ENCODE results near the gene KRT2. TPM values are rescaled to one million over a fixed set of nuclear protein-coding genes. Genes with fewer than 3 reads are reported as not detected.

KRT2 gene
- total and polyA plus RNA-seq, 2 of the 4 experiments (the other 2 are of a cell fraction): not detected

DNA sequence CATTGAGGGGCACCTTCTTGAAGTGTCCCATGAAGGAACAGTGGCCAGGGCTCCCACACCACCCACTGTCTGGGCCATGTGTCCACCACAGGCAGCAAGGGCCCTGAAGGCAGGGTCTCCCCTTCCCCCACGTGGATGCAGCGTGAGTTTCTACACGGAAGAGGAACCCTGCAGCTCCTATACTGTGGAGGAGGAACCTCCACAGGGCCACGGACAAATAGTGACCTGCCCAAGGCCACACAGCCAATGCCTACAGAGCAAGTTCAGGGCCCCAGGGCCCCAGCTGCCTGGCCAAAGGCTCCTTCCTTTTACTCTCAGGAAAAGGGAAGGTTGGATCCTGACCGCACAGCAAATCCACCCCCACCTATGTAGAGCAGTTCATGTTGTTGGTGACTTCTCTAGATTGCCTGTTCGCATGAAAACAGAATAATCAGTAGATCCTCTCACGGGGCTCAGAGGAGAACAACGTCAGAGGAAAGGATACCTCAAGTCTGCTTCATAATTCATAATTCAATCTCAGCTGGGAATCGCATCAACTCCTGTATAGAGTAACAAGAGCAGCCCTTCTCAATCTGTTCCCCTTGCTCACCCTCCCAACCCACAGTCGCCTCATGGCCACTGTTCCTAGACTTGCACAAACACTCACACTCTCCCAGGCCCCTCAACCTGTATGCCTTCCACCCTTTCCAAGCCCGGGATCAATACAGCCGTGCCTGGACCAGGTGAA, 22.6 kb downstream of the KRT2 start:
- no peaks in the 10 kb centered on the region for H3K36me3 ChIP-seq (ENCODE audit: control insufficient read depth, insufficient read depth, low read length)
- no peak overlapping the region for H3K14ac ChIP-seq (replicated peaks; ENCODE audit: low read depth, low read length)
- ChIA-PET POLR2A (ENCODE audit: unreplicated experiment) (no interaction called here), CTCF (no interaction called here)
- no peak overlapping the region for H2BK120ac ChIP-seq (ENCODE audit: low read depth, low read length)
- H3K4me2 ChIP-seq (ENCODE audit: low read depth, low read length): no peak overlapping the region
- no peak overlapping the region for H4K91ac ChIP-seq (ENCODE audit: insufficient read depth, low read depth, low read length)
- no peak overlapping the region for H3K23ac ChIP-seq (ENCODE audit: low read depth, low read length)
- dilution Hi-C loops (cut with HindIII; ENCODE audit: low sequenced_read_pairs, unreplicated experiment): no loop called here
- H3K27me3 ChIP-seq (ENCODE audit: control insufficient read depth, insufficient read depth, low read length): peaks cover 10% of the 10 kb centered on the region
- no peaks in the 10 kb centered on the region; the same call in 1 of the 2 replicates for H4K20me1 ChIP-seq (ENCODE audit: insufficient read depth, low read length)
- H2AFZ ChIP-seq (replicated peaks; ENCODE audit: low read length, poor library complexity): no peak overlapping the region
- H4K5ac ChIP-seq (ENCODE audit: low read depth, low read length): no peak overlapping the region
- no peaks in the 10 kb centered on the region for H3K79me1 ChIP-seq (ENCODE audit: low read depth in 1 of 2, low read length in 2 of 2)
- no peak overlapping the region for H3K4ac ChIP-seq (ENCODE audit: low read depth, low read length)
- H4K8ac ChIP-seq (ENCODE audit: low read depth in 2 of 2, low read length in 2 of 2): no peak overlapping the region
- no peak overlapping the region for H3K18ac ChIP-seq (ENCODE audit: low read depth, low read length)
- 51% methylated on average over 4 of the region's 12 CpGs; no CpG with 5 or more reads in 1 of the 2 experiments for WGBS, 2 experiments (ENCODE audit: extremely low coverage in 2 of 2, insufficient read length in 1 of 2)
- H3K4me3 ChIP-seq (ENCODE audit: insufficient read depth, low read depth, low read length): no peak overlapping the region
- ATAC-seq (ENCODE audit: low read depth) (no peak), DNase-seq (no peak)
- H3K9ac ChIP-seq (ENCODE audit: low read depth, low read length): no peak overlapping the region
- H2BK15ac ChIP-seq (ENCODE audit: low read depth, low read length): no peak overlapping the region
- no peaks in the 10 kb centered on the region for H3K9me3 ChIP-seq (ENCODE audit: control insufficient read depth, insufficient read depth, low read length)
- no peak overlapping the region for H3K27ac ChIP-seq (ENCODE audit: insufficient read depth, low read length)
- H2BK20ac ChIP-seq (ENCODE audit: low read depth, low read length): no peak overlapping the region
- H2AK9ac ChIP-seq (replicated peaks; ENCODE audit: low read depth, low read length, poor library complexity): no peak overlapping the region
- TF ChIP-seq RCOR1 (IDR thresholded peaks at IDR 0.05; ENCODE audit: insufficient replicate concordance, low read length): no peak
- TF ChIP-seq, protein P1, sequence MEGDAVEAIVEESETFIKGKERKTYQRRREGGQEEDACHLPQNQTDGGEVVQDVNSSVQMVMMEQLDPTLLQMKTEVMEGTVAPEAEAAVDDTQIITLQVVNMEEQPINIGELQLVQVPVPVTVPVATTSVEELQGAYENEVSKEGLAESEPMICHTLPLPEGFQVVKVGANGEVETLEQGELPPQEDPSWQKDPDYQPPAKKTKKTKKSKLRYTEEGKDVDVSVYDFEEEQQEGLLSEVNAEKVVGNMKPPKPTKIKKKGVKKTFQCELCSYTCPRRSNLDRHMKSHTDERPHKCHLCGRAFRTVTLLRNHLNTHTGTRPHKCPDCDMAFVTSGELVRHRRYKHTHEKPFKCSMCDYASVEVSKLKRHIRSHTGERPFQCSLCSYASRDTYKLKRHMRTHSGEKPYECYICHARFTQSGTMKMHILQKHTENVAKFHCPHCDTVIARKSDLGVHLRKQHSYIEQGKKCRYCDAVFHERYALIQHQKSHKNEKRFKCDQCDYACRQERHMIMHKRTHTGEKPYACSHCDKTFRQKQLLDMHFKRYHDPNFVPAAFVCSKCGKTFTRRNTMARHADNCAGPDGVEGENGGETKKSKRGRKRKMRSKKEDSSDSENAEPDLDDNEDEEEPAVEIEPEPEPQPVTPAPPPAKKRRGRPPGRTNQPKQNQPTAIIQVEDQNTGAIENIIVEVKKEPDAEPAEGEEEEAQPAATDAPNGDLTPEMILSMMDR (conservative IDR thresholded peaks at IDR 0.05; ENCODE audit: low read depth, low read length): no peak
- TF ChIP-seq MXI1 (IDR thresholded peaks at IDR 0.05; ENCODE audit: borderline replicate concordance, low read depth, low read length): no peak
- no peak for TF ChIP-seq NFE2L2 (IDR thresholded peaks at IDR 0.05; ENCODE audit: low read depth, low read length)
- no peak for TF ChIP-seq RAD21 (IDR thresholded peaks at IDR 0.05; ENCODE audit: low read length)
- no peak for TF ChIP-seq MAFK (IDR thresholded peaks at IDR 0.05; ENCODE audit: low read depth, low read length)
- no peak for TF ChIP-seq CHD1 (IDR thresholded peaks at IDR 0.05; ENCODE audit: low read depth, low read length)
- TF ChIP-seq POLR2A (IDR thresholded peaks at IDR 0.05; ENCODE audit: low read depth, low read length): no peak
- no peak for TF ChIP-seq BHLHE40 (IDR thresholded peaks at IDR 0.05; ENCODE audit: low read depth, low read length)
- no peak for TF ChIP-seq RFX5 (IDR thresholded peaks at IDR 0.05; ENCODE audit: low read depth, low read length)
- TF ChIP-seq, protein P2, sequence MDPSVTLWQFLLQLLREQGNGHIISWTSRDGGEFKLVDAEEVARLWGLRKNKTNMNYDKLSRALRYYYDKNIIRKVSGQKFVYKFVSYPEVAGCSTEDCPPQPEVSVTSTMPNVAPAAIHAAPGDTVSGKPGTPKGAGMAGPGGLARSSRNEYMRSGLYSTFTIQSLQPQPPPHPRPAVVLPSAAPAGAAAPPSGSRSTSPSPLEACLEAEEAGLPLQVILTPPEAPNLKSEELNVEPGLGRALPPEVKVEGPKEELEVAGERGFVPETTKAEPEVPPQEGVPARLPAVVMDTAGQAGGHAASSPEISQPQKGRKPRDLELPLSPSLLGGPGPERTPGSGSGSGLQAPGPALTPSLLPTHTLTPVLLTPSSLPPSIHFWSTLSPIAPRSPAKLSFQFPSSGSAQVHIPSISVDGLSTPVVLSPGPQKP (IDR thresholded peaks at IDR 0.05; ENCODE audit: borderline replicate concordance, low read depth, low read length): no peak
- no peak for TF ChIP-seq MAZ (IDR thresholded peaks at IDR 0.05; ENCODE audit: borderline replicate concordance, low read depth, low read length)
- no peak for TF ChIP-seq FOS (IDR thresholded peaks at IDR 0.05; ENCODE audit: low read depth, low read length)
- no peak for TF ChIP-seq SMC3 (IDR thresholded peaks at IDR 0.05; ENCODE audit: low read depth, low read length)
- no peak overlapping the region for H3K56ac ChIP-seq (ENCODE audit: extremely low read depth, insufficient read depth, low read length)
- BruUV-seq (replicated peaks): no TSS peak
- H2BK5ac ChIP-seq (ENCODE audit: low read depth, low read length, poor library complexity, severe bottlenecking): no peak overlapping the region
- no peaks in the 10 kb centered on the region for H3K9me1 ChIP-seq (ENCODE audit: insufficient read depth, low read length)
- intact Hi-C loops (cut with micrococcal nuclease): no loop called here
- H2AK5ac ChIP-seq (ENCODE audit: low read depth, low read length): no peak overlapping the region
- H3K4me1 ChIP-seq (ENCODE audit: control insufficient read depth, insufficient read depth, low read length): no peaks in the 10 kb centered on the region
- in situ Hi-C loops (cut with MboI; ENCODE audit: low sequenced_read_pairs): no loop called here

Data from IMR-90 (cell line).